ENCODE data around the gene HDAC4. TPM values are rescaled to one million over a fixed set of nuclear protein-coding genes. Genes with fewer than 3 reads are reported as not detected.

Gene HDAC4
- total and polyA plus RNA-seq, 2 experiments from 2014 or later, result 8.1 to 41.8 TPM

- Histone ChIP-seq H3K79me2 (replicated peaks; ENCODE audit: insufficient read depth) (peaks cover 92% of the 10 kb centered on the region), H4K20me1 (replicated peaks; ENCODE audit: insufficient read depth) (peaks cover 20% of the 10 kb centered on the region), H3K27ac (ENCODE audit: low read depth) (0 out of 2 replicates have a peak overlapping the region, but pooled peaks have one; percentile 63), H3K27me3 (ENCODE audit: insufficient read depth) (no peaks in the 10 kb centered on the region), H3K4me2 (no peak overlapping the region), H3K9me2 (ENCODE audit: insufficient read depth) (no peaks in the 10 kb centered on the region), H3K4me3 (no peak overlapping the region), H2AFZ (no peak overlapping the region), H3K4me1 (ENCODE audit: insufficient read depth) (no peaks in the 10 kb centered on the region; the same call in 1 of the 2 replicates), H3K36me3 (ENCODE audit: insufficient read depth) (no peaks in the 10 kb centered on the region), H3F3A (replicated peaks; ENCODE audit: low read depth) (no peaks in the 10 kb centered on the region)
- H3K36me3 Mint-ChIP-seq (ENCODE audit: low read depth), result peaks cover 3% of the 10 kb centered on the region; the same call in 2 of the 3 replicates
- H3K9me3 Mint-ChIP-seq, result no peaks in the 10 kb centered on the region; the same call in 2 of the 3 replicates
- peak overlapping the region; percentile 62; the same call in 1 of the 2 replicates for H3K27ac Mint-ChIP-seq
- peaks cover 6% of the 10 kb centered on the region for H3K27me3 Mint-ChIP-seq (ENCODE audit: insufficient read depth, low read depth, poor library complexity)
- TF ChIP-seq EZH2 (IDR thresholded peaks at IDR 0.05; ENCODE audit: low read depth, unreplicated experiment), result no peak
- peaks cover 61% of the 10 kb centered on the region for H3K4me1 Mint-ChIP-seq
- ATAC-seq (no peak), DNase-seq (ENCODE audit: low spot score) (peak; percentile 2)
- no peak overlapping the region for H3K4me3 Mint-ChIP-seq
These were observed 96.1 kb downstream of the HDAC4 start for GRCh38 chr2:239304533-239305221.

- peaks cover 4% of the 10 kb centered on the region for H3K27me3 Mint-ChIP-seq (ENCODE audit: insufficient read depth, low read depth, poor library complexity)
- Histone ChIP-seq H3K27ac (ENCODE audit: low read depth) (no peak overlapping the region; the same call in 1 of the 2 replicates), H3K79me2 (replicated peaks; ENCODE audit: insufficient read depth) (peaks cover 93% of the 10 kb centered on the region), H4K20me1 (replicated peaks; ENCODE audit: insufficient read depth) (peaks cover 20% of the 10 kb centered on the region), H3K9me2 (ENCODE audit: insufficient read depth) (no peaks in the 10 kb centered on the region), H3K4me2 (no peak overlapping the region), H3K36me3 (ENCODE audit: insufficient read depth) (no peaks in the 10 kb centered on the region), H3K4me1 (ENCODE audit: insufficient read depth) (no peaks in the 10 kb centered on the region; the same call in 1 of the 2 replicates), H2AFZ (no peak overlapping the region), H3K27me3 (ENCODE audit: insufficient read depth) (no peaks in the 10 kb centered on the region), H3F3A (replicated peaks; ENCODE audit: low read depth) (no peaks in the 10 kb centered on the region), H3K4me3 (no peak overlapping the region)
- peaks cover 8% of the 10 kb centered on the region; the same call in 2 of the 3 replicates for H3K36me3 Mint-ChIP-seq (ENCODE audit: low read depth)
- H3K27ac Mint-ChIP-seq, result peak overlapping the region; percentile 82
- H3K9me3 Mint-ChIP-seq, result no peaks in the 10 kb centered on the region
- peaks cover 60% of the 10 kb centered on the region for H3K4me1 Mint-ChIP-seq
- no peak overlapping the region for H3K4me3 Mint-ChIP-seq
- peak; percentile 0 for DNase-seq (ENCODE audit: low spot score)
- no peak for ATAC-seq
- TF ChIP-seq JUNB (IDR thresholded peaks at IDR 0.05; ENCODE audit: unreplicated experiment) (no peak), CTCF (conservative IDR thresholded peaks at IDR 0.05; ENCODE audit: low read depth in 2 of 2) (no peak), ZNF114 (CRISPR knock-in tag; IDR thresholded peaks at IDR 0.05) (no peak), REST (IDR thresholded peaks at IDR 0.05; ENCODE audit: unreplicated experiment) (no peak)
These were observed 96.9 kb downstream of the HDAC4 start for GRCh38 chr2:239303711-239304532.

Measured in GM23338 (cell line).